ENCODE data around the gene EME2. TPM values are rescaled to one million over a fixed set of nuclear protein-coding genes. Genes with fewer than 3 reads are reported as not detected.
A peak's percentile ranks its signal among the peaks of the same experiment; 100 is the strongest.

The EME2 gene
- total RNA-seq, 1 experiment from 2014 or later: 24.2 TPM

- intact Hi-C loops (cut with micrococcal nuclease; ENCODE audit: unreplicated experiment): loop anchor here (5.0 kb wide), 2 partner anchors 94 to 191 kb away; partner anchors contain the start of genes JPT2 and RPS2
- H3F3A ChIP-seq (ENCODE audit: insufficient read depth, low read depth): peaks cover 32% of the 10 kb centered on the region; the same call in 1 of the 2 replicates
- DNase-seq: peak; percentile 46 to 80
- peaks cover 19% of the 10 kb centered on the region for H3K4me1 ChIP-seq (replicated peaks; ENCODE audit: insufficient read depth)
- H3K9me2 ChIP-seq (ENCODE audit: insufficient read depth): no peaks in the 10 kb centered on the region
- TF ChIP-seq CTCF (conservative IDR thresholded peaks at IDR 0.05): no peak
- TF ChIP-seq EZH2 (IDR thresholded peaks at IDR 0.05; ENCODE audit: low read depth): no peak
- H3K4me3 ChIP-seq: peak within 1 kb of the TSS; percentile 77
- H3K4me2 ChIP-seq: peak within 1 kb of the TSS; percentile 99
- peaks cover 39% of the 10 kb centered on the region for H3K79me2 ChIP-seq (ENCODE audit: low read depth)
- POLR2A ChIA-PET (ENCODE audit: unreplicated experiment): interaction anchor here (0.6 to 0.8 kb wide), 4 partner anchors 25 to 119 kb away, joined by 3 to 21 read pairs (median 4); no protein-coding TSS in a partner anchor
- no TSS peak for BruUV-seq (replicated peaks)
- H3K36me3 ChIP-seq (ENCODE audit: low read depth): 0 out of 2 replicates have a peak, but pooled peaks cover 5% of the 10 kb centered on the region
- CTCF ChIA-PET: interaction anchor here (0.6 kb wide), 2 partner anchors 27 to 158 kb away, joined by 3 to 5 read pairs; no protein-coding TSS in a partner anchor
- H4K20me1 ChIP-seq (ENCODE audit: insufficient read depth): peaks cover 19% of the 10 kb centered on the region
- no peaks in the 10 kb centered on the region for H3K9me3 ChIP-seq (ENCODE audit: insufficient read depth, low read depth)
- H3K27me3 ChIP-seq (ENCODE audit: insufficient read depth, low read depth): no peaks in the 10 kb centered on the region
- peak within 1 kb of the TSS; percentile 77 for H3K27ac ChIP-seq
- H2AFZ ChIP-seq: peak within 1 kb of the TSS; percentile 92; the same call in 1 of the 2 replicates
Measured at GRCh38 chr16:1771188-1771863, 1.3 kb upstream of the EME2 start, which contains the start of gene NME3. Gene NME3, minus strand, starts transcription at chr16:1771543. Its CDS starts 9 bp downstream, at chr16:1771534.

GRCh38 chr16:1771864-1772361 is 697 bp upstream of the EME2 start:
- TSS peak; percentile 80 for BruUV-seq (replicated peaks)
- peak in 1 of 2 experiments; percentile 32 for DNase-seq
- peak overlapping the region; percentile 77 for H3K27ac ChIP-seq

More at GRCh38 chr16:1771864-1772361, 697 bp upstream of the EME2 start:
- H4K20me1 ChIP-seq (ENCODE audit: insufficient read depth): peaks cover 19% of the 10 kb centered on the region
- intact Hi-C loops (cut with micrococcal nuclease; ENCODE audit: unreplicated experiment): loop anchor here (2.0 to 5.0 kb wide), 4 partner anchors 65 to 190 kb away; partner anchors contain the start of genes JPT2, MAPK8IP3 and RPS2
- H3K4me3 ChIP-seq: peak overlapping the region; percentile 77
- H3K79me2 ChIP-seq (ENCODE audit: low read depth): peaks cover 39% of the 10 kb centered on the region
- peak overlapping the region; percentile 92; the same call in 1 of the 2 replicates for H2AFZ ChIP-seq
- no peaks in the 10 kb centered on the region for H3K9me2 ChIP-seq (ENCODE audit: insufficient read depth)
- H3K27me3 ChIP-seq (ENCODE audit: insufficient read depth, low read depth): no peaks in the 10 kb centered on the region
- POLR2A ChIA-PET (ENCODE audit: unreplicated experiment): interaction anchor here (0.7 to 0.8 kb wide), 2 partner anchors 26 to 66 kb away, joined by 3 to 21 read pairs; no protein-coding TSS in a partner anchor
- peaks cover 19% of the 10 kb centered on the region for H3K4me1 ChIP-seq (replicated peaks; ENCODE audit: insufficient read depth)
- CTCF ChIA-PET: interaction anchor here (0.6 kb wide), 1 partner anchor 28 kb away, joined by 5 read pairs; no protein-coding TSS in a partner anchor
- no peak for TF ChIP-seq EZH2 (IDR thresholded peaks at IDR 0.05; ENCODE audit: low read depth)
- no peak for TF ChIP-seq CTCF (conservative IDR thresholded peaks at IDR 0.05)
- H3K4me2 ChIP-seq: peak overlapping the region; percentile 99
- H3K36me3 ChIP-seq (ENCODE audit: low read depth): 0 out of 2 replicates have a peak, but pooled peaks cover 5% of the 10 kb centered on the region
- no peaks in the 10 kb centered on the region for H3K9me3 ChIP-seq (ENCODE audit: insufficient read depth, low read depth)
- peaks cover 34% of the 10 kb centered on the region for H3F3A ChIP-seq (ENCODE audit: insufficient read depth, low read depth)

All from PC-9 (cell line).